ENCODE data around the gene R3HDM4.

R3HDM4 gene

GRCh38 chr19:917323-918151 is 4.5 kb upstream of the R3HDM4 start, which contains the start of gene KISS1R:
Gene KISS1R, plus strand, starts transcription at chr19:917333. Its CDS starts 170 bp downstream, at chr19:917503.
- DNase-seq (ENCODE audit: insufficient read length, low spot score) (no peak), FAIRE-seq (no peak)

GRCh38 chr19:916645-917322 is 3.8 kb upstream of the R3HDM4 start:
- no peak for FAIRE-seq
- DNase-seq (ENCODE audit: insufficient read length, low spot score), result no peak

- FAIRE-seq (peak; percentile 77), DNase-seq (ENCODE audit: insufficient read length, low spot score) (no peak)
Measured at GRCh38 chr19:912181-913079, 589 bp downstream of the R3HDM4 start.

GRCh38 chr19:911197-912033 is 1.6 kb downstream of the R3HDM4 start:
- no peak for DNase-seq (ENCODE audit: insufficient read length, low spot score)
- FAIRE-seq, result no peak

- DNase-seq (ENCODE audit: insufficient read length, low spot score) (no peak), FAIRE-seq (no peak)
Measured at GRCh38 chr19:907183-907853, 5.7 kb downstream of the R3HDM4 start.

GRCh38 chr19:906480-906879 is 6.5 kb downstream of the R3HDM4 start:
- no peak for DNase-seq (ENCODE audit: insufficient read length, low spot score)
- no peak for FAIRE-seq

GRCh38 chr19:904545-904944 is 8.5 kb downstream of the R3HDM4 start:
- FAIRE-seq, result no peak

GRCh38 chr19:903266-903797 is 9.7 kb downstream of the R3HDM4 start:
- DNase-seq (ENCODE audit: insufficient read length, low spot score) (no peak), FAIRE-seq (no peak)

More at GRCh38 chr19:904545-904944, 8.5 kb downstream of the R3HDM4 start:
- no peak for DNase-seq (ENCODE audit: insufficient read length, low spot score)

GRCh38 chr19:902446-903226 is 10.4 kb downstream of the R3HDM4 start:
- FAIRE-seq (no peak), DNase-seq (ENCODE audit: insufficient read length, low spot score) (no peak)

GRCh38 chr19:902093-902370 is 11.0 kb downstream of the R3HDM4 start:
- FAIRE-seq (no peak), DNase-seq (ENCODE audit: insufficient read length, low spot score) (no peak)

- DNase-seq (ENCODE audit: insufficient read length, low spot score) (no peak), FAIRE-seq (no peak)
Measured at GRCh38 chr19:901216-902092, 11.6 kb downstream of the R3HDM4 start.

GRCh38 chr19:900302-901111 is 12.5 kb downstream of the R3HDM4 start:
- FAIRE-seq (no peak), DNase-seq (ENCODE audit: insufficient read length, low spot score) (no peak)

- FAIRE-seq, result no peak
Measured at GRCh38 chr19:900043-900301, 13.0 kb downstream of the R3HDM4 start.

GRCh38 chr19:899336-900042 is 13.5 kb downstream of the R3HDM4 start:
- DNase-seq (ENCODE audit: insufficient read length, low spot score) (no peak), FAIRE-seq (no peak)

More at GRCh38 chr19:900043-900301, 13.0 kb downstream of the R3HDM4 start:
- DNase-seq (ENCODE audit: insufficient read length, low spot score), result no peak

GRCh38 chr19:898663-899062 is 14.4 kb downstream of the R3HDM4 start:
- no peak for DNase-seq (ENCODE audit: insufficient read length, low spot score)
- FAIRE-seq, result no peak

GRCh38 chr19:897442-898039 is 15.5 kb downstream of the R3HDM4 start:
- no peak for FAIRE-seq
- no peak for DNase-seq (ENCODE audit: insufficient read length, low spot score)

All from GM19239 (cell line).